GM19193 (cell line): ENCODE measurements around the gene GLB1L3.

Experiments
- POLR2A ChIP-seq: IDR thresholded peaks from 4 replicates; pipeline ENCODE4 v1.6.1; 2011; ENCODE audit not compliant: insufficient read depth, insufficient read length; ENCODE audit errors: extremely low read depth

Gene GLB1L3

GRCh38 chr11:134275534-134276395 lies at the start of gene GLB1L3:
GLB1L3 (plus strand) TSS chr11:134276379; CDS start chr11:134276741, 362 bp downstream.
- no peak for TF ChIP-seq POLR2A

GRCh38 chr11:134226806-134227325 lies 49.3 kb upstream of the GLB1L3 start:
- no peak for TF ChIP-seq POLR2A

GRCh38 chr11:134228625-134229024 lies 47.6 kb upstream of the GLB1L3 start:
- no peak for TF ChIP-seq POLR2A

- TF ChIP-seq POLR2A, result no peak
These were observed 46.9 kb upstream of the GLB1L3 start for GRCh38 chr11:134229126-134229790.

GRCh38 chr11:134230339-134230738 lies 45.8 kb upstream of the GLB1L3 start:
- TF ChIP-seq POLR2A, result no peak

- TF ChIP-seq POLR2A, result no peak
These were observed 44.1 kb upstream of the GLB1L3 start for GRCh38 chr11:134231958-134232659.

GRCh38 chr11:134233729-134234179 lies 42.4 kb upstream of the GLB1L3 start:
- no peak for TF ChIP-seq POLR2A

GRCh38 chr11:134235399-134235798 lies 40.8 kb upstream of the GLB1L3 start:
- TF ChIP-seq POLR2A, result no peak

- no peak for TF ChIP-seq POLR2A
These were observed 39.2 kb upstream of the GLB1L3 start for GRCh38 chr11:134236834-134237556.

- TF ChIP-seq POLR2A, result no peak
These were observed 38.6 kb upstream of the GLB1L3 start for GRCh38 chr11:134237557-134237922.

- TF ChIP-seq POLR2A, result no peak
These were observed 37.2 kb upstream of the GLB1L3 start for GRCh38 chr11:134238956-134239355.

- TF ChIP-seq POLR2A, result no peak
These were observed 35.6 kb upstream of the GLB1L3 start for GRCh38 chr11:134240592-134240991.

- no peak for TF ChIP-seq POLR2A
These were observed 33.8 kb upstream of the GLB1L3 start for GRCh38 chr11:134242376-134242775.

GRCh38 chr11:134243913-134244312 lies 32.3 kb upstream of the GLB1L3 start:
- no peak for TF ChIP-seq POLR2A
